Astrocyte of the cerebellum (primary cell): ENCODE results near the gene RIF1.

Experiments used
- DNase-seq: peaks from one replicate; pipeline ENCODE4 v3.0.0-alpha.2; 2011; ENCODE audit warnings: low read depth
- H3K4me3 ChIP-seq: 2 replicates; pipeline ENCODE4 v1.5.1; 2011; ENCODE audit warnings: mild to moderate bottlenecking, low read depth, low read length, moderate library complexity
- in situ Hi-C: cut with HindIII; loops from 2 replicates; pipeline ENCODE4 v1.10.0; 2017; ENCODE audit warnings: low sequenced_read_pairs
- TF ChIP-seq, protein P1 (sequence below): IDR thresholded peaks from 2 replicates; pipeline ENCODE4 v1.5.1; 2012; ENCODE audit warnings: low read length, low read depth, moderate library complexity, mild to moderate bottlenecking; ENCODE audit errors: missing control alignments

RIF1 gene

DNA sequence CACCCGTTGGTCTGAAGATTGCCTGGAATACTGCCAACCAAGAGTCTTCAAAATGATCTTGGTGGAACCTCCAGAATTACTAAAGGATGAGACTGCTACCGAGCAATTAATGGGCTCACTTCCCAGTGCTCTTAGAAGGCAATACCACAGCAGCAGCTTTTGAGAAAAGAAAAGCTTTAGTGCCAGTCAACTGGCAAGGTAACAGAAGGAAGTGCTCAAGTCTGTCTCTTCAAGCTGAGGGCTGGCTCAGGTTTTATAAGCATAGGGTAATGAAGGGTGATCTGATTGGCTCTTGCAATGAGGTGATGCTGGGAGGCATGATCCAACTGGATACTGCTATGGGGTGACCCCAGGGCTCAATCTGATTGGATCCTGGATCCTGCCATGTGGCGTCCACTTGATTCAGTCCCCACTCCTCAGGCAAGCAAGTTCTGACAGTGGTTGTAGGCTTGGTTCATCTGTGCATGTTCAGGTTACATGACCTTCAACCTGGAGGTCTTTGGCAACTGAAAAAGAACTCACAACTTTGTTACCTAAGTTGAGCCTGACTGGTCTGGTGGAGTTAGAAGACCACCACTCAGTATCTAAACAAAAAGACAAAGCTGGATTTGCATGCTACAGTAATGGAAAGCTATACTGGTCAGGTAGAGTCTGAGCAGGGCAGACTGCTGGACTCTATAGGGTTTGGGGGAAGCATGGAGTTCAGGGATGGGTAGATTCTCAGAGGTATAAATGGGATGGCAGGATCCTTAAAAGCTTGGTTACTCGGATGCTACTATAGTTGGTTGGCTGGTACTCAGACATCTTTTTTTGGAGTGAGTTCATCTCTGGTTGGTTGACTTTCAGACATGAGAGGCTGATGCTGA lies 14.0 kb upstream of the RIF1 start:
- DNase-seq, result no peak
- no peak overlapping the region for H3K4me3 ChIP-seq
- TF ChIP-seq, protein P1, sequence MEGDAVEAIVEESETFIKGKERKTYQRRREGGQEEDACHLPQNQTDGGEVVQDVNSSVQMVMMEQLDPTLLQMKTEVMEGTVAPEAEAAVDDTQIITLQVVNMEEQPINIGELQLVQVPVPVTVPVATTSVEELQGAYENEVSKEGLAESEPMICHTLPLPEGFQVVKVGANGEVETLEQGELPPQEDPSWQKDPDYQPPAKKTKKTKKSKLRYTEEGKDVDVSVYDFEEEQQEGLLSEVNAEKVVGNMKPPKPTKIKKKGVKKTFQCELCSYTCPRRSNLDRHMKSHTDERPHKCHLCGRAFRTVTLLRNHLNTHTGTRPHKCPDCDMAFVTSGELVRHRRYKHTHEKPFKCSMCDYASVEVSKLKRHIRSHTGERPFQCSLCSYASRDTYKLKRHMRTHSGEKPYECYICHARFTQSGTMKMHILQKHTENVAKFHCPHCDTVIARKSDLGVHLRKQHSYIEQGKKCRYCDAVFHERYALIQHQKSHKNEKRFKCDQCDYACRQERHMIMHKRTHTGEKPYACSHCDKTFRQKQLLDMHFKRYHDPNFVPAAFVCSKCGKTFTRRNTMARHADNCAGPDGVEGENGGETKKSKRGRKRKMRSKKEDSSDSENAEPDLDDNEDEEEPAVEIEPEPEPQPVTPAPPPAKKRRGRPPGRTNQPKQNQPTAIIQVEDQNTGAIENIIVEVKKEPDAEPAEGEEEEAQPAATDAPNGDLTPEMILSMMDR, result no peak
- in situ Hi-C loops, result no loop called here

DNA sequence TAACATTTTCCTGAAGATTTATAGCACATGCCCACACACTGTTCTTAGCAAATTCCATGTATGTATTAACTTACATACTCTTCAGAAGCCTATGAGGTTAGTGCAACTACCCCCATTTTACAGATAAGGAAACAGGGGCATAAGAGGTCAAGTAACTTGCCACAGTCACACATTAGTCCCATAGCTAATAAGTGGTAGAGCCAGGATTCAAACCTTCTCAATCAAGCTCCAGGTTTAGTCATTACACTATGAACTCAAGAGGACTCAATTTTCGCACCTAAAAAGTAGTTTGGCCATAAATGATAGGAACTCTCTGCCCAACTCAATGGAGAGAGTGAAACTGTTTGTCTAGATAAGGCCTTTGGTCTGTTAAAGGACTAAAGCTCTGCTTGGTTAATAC lies 9.7 kb upstream of the RIF1 start:
- TF ChIP-seq, protein P1, result no peak
- in situ Hi-C loops, result no loop called here
- H3K4me3 ChIP-seq, result no peak overlapping the region
- no peak for DNase-seq

DNA sequence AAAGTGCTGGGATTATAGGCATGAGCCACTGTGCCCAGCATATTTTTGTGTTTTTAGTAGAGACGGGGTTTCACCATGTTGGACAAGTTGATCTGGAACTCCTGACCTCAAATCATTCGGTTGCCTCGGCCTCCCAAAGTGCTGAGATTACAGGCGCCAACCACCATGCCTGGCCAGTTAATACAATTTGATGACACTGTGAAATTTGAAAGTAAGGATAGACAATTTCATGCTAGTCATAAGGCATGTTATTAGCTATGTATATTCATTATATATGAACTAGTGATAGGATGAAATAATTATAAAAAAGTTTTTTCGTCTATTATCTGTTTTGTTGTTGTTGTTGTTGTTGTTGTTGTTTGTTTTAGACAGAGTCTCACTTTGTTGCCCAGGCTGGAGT lies 8.6 kb upstream of the RIF1 start:
- in situ Hi-C loops, result no loop called here
- TF ChIP-seq, protein P1, result no peak
- no peak overlapping the region for H3K4me3 ChIP-seq
- DNase-seq, result no peak

DNA sequence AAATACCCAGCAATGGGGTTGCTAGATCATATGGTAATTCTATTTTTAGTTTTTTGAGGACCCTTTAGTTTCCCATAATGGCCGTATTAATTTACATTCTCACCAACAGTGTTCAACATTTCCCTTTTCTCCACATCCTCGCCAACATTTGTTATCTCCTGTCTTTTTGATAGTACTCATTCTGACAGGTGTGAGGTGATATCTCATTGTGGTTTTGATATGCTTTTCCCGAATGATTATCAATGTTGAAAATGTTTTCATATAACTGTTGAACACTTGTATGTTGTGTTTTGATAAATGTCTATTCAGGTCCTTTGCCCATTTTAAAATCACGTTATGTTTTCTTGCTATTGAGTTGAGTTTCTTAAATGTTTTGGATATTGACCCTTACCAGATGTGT lies 5.8 kb upstream of the RIF1 start:
- in situ Hi-C loops, result no loop called here
- TF ChIP-seq, protein P1, result no peak
- H3K4me3 ChIP-seq, result no peak overlapping the region
- no peak for DNase-seq

DNA sequence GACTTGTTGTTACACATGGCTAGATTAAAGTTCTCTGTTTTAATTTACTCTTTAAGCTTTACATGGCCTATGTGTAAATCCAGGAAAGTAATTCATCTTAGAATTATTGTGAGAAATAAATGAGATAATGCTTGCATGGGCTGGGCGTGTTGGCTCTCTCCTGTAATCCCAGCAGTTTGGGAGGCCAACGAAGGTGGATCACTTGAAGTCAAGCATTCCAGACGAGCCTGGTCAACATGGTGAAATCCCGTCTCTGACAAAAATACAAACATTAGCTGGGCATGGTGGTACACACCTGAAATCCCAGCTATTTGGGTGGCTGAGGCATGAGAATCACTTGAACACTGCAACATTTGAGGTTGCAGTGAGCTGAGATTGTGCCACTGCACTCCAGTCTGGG lies 4.3 kb upstream of the RIF1 start:
- TF ChIP-seq, protein P1, result no peak
- H3K4me3 ChIP-seq, result no peak overlapping the region
- in situ Hi-C loops, result no loop called here
- DNase-seq, result no peak

DNA sequence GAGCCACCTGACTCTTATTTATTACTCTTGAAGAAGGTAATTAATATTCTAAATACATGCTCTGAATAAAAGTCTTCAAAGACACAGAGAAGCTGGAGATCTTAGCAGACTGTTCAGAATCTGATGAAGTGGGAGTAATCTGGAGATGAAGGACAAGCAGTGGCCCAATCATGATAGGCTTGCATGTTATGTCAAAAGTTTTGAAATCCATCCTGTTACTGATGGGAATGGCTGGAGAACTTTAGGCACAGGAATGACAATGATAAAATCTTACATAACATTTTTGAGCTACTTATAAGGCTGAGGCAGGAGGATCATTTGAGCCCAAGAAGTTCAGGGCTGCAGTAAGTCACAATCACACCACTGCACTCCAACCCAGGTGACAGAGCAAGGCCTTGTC lies 2.4 kb upstream of the RIF1 start:
- no peak overlapping the region for H3K4me3 ChIP-seq
- TF ChIP-seq, protein P1, result no peak
- DNase-seq, result no peak
- in situ Hi-C loops, result no loop called here
